Hepatocyte (in vitro differentiated cells): ENCODE measurements around the gene TMEM184B. TPM values are rescaled to one million over a fixed set of nuclear protein-coding genes. Genes with fewer than 3 reads are reported as not detected.
A peak's percentile ranks its signal among the peaks of the same experiment; 100 is the strongest.

ENCODE experiments used
- DNase-seq: peaks from one replicate; pipeline ENCODE4 v3.0.0-alpha.2; 2016; ENCODE audit warnings: low spot score
- H2AFZ ChIP-seq: fragments of 200-600 bp; sonication (generic); 2 replicates; pipeline ENCODE4 v1.6.0; 2016; ENCODE audit warnings: antibody characterized with exemption, mild to moderate bottlenecking
- H3K27ac ChIP-seq: fragments of 200-600 bp; sonication (generic); 2 replicates; pipeline ENCODE4 v1.5.1; 2016; ENCODE audit warnings: mild to moderate bottlenecking
- H3K27me3 ChIP-seq: fragments of 200-600 bp; sonication (generic); 2 replicates; pipeline ENCODE4 v1.6.1; 2016
- H3K36me3 ChIP-seq: fragments of 200-600 bp; sonication (generic); replicated peaks from 2 replicates; pipeline ENCODE4 v1.5.1; 2016; ENCODE audit warnings: low read depth; ENCODE audit not compliant: insufficient read depth
- H3K4me1 ChIP-seq: fragments of 200-600 bp; sonication (generic); 2 replicates; pipeline ENCODE4 v1.5.1; 2016; ENCODE audit warnings: mild to moderate bottlenecking, moderate library complexity; ENCODE audit not compliant: insufficient read depth
- H3K4me2 ChIP-seq: fragments of 200-600 bp; sonication (generic); 2 replicates; pipeline ENCODE4 v1.6.0; 2016
- H3K4me3 ChIP-seq: fragments of 200-600 bp; sonication (generic); 2 replicates; pipeline ENCODE4 v1.5.1; 2016; ENCODE audit warnings: mild to moderate bottlenecking
- H3K79me2 ChIP-seq: fragments of 200-600 bp; sonication (generic); 2 replicates; pipeline ENCODE4 v1.6.0; 2017; ENCODE audit warnings: mild to moderate bottlenecking
- H3K9me2 ChIP-seq: fragments of 200-600 bp; sonication (generic); replicated peaks from 2 replicates; pipeline ENCODE4 v1.6.0; 2017; ENCODE audit warnings: mild to moderate bottlenecking; ENCODE audit not compliant: insufficient read depth
- H3K9me3 ChIP-seq: fragments of 200-600 bp; sonication (generic); 2 replicates; pipeline ENCODE4 v1.5.1; 2016; ENCODE audit warnings: low read depth, mild to moderate bottlenecking
- H4K20me1 ChIP-seq: fragments of 200-600 bp; sonication (generic); 2 replicates; pipeline ENCODE4 v1.6.0; 2016; ENCODE audit warnings: mild to moderate bottlenecking; ENCODE audit not compliant: insufficient read depth, poor library complexity, severe bottlenecking
- CTCF ChIP-seq: fragments of 200-600 bp; sonication (generic); IDR thresholded peaks from 2 replicates; pipeline ENCODE4 v1.5.1; 2016; ENCODE audit warnings: antibody characterized with exemption, mild to moderate bottlenecking; ENCODE audit not compliant: poor library complexity
- EZH2 ChIP-seq: fragments of 200-600 bp; sonication (generic); IDR thresholded peaks from 2 replicates; pipeline ENCODE4 v1.6.1; 2016; ENCODE audit warnings: antibody characterized with exemption, mild to moderate bottlenecking, borderline replicate concordance
- EZH2phosphoT487 ChIP-seq: fragments of 200-600 bp; sonication (generic); IDR thresholded peaks from one replicate; pipeline ENCODE4 v1.6.1; 2018; ENCODE audit warnings: antibody characterized with exemption, mild to moderate bottlenecking, low read depth, moderate library complexity; ENCODE audit not compliant: unreplicated experiment, severe bottlenecking
- WGBS: methylation state at CpG from one replicate; pipeline ENCODE4 v1.1.6; 2016; ENCODE audit warnings: low lambda C conversion rate; ENCODE audit errors: missing lambda C conversion rate; 5-methylcytosine and 5-hydroxymethylcytosine counted together
- polyA plus RNA-seq: library from polyadenylated mRNA; unstranded; fragments of >200 nt; fragmentation: Nextera tagmentation; extraction: Ambion mirVana; gene quantifications from 2 replicates; pipeline ENCODE4 v1.2.1, GENCODE V29; 2016
- total RNA-seq: library from RNA; depleted of rRNA; stranded (reverse); fragments of >200 nt; gene quantifications from 2 replicates; pipeline ENCODE4 v1.2.3, GENCODE V29; 2014

TMEM184B gene
- total and polyA plus RNA-seq, 2 experiments from 2014 or later, result 58.2 to 102 TPM

- Histone ChIP-seq H3K79me2 (peaks cover 61% of the 10 kb centered on the region), H2AFZ (no peak overlapping the region), H3K9me3 (no peaks in the 10 kb centered on the region), H3K9me2 (no peaks in the 10 kb centered on the region), H3K27me3 (no peaks in the 10 kb centered on the region), H3K27ac (peak overlapping the region; percentile 44), H3K4me1 (no peaks in the 10 kb centered on the region), H3K4me3 (no peak overlapping the region), H4K20me1 (peaks cover 46% of the 10 kb centered on the region), H3K4me2 (peak overlapping the region; percentile 44), H3K36me3 (no peaks in the 10 kb centered on the region)
- TF ChIP-seq EZH2phosphoT487 (no peak), EZH2 (no peak), CTCF (no peak)
- DNase-seq, result no peak
- 90% methylated on average over 7 of the region's 7 CpGs for WGBS
Observed at GRCh38 chr22:38204784-38205183, 68.0 kb downstream of the TMEM184B start.

- H3K4me2 ChIP-seq, result peak overlapping the region; percentile 96
- peaks cover 46% of the 10 kb centered on the region for H4K20me1 ChIP-seq
- no peaks in the 10 kb centered on the region for H3K36me3 ChIP-seq
- H3K27me3 ChIP-seq, result no peaks in the 10 kb centered on the region
- H3K27ac ChIP-seq, result peak overlapping the region; percentile 98
- H3K79me2 ChIP-seq, result peaks cover 56% of the 10 kb centered on the region
- H3K9me3 ChIP-seq, result no peaks in the 10 kb centered on the region
- TF ChIP-seq CTCF, result no peak
- no peak for TF ChIP-seq EZH2phosphoT487
- no peak for TF ChIP-seq EZH2
- no peak overlapping the region for H2AFZ ChIP-seq
- no peaks in the 10 kb centered on the region for H3K4me1 ChIP-seq
- H3K4me3 ChIP-seq, result peak overlapping the region; percentile 66
- no peaks in the 10 kb centered on the region for H3K9me2 ChIP-seq
- 98% methylated on average over 3 of the region's 3 CpGs for WGBS
- no peak for DNase-seq
Observed at GRCh38 chr22:38203855-38204514, 68.8 kb downstream of the TMEM184B start.

GRCh38 chr22:38203090-38203810 is 69.6 kb downstream of the TMEM184B start:
- no peaks in the 10 kb centered on the region for H3K36me3 ChIP-seq
- TF ChIP-seq EZH2 (no peak), EZH2phosphoT487 (no peak), CTCF (no peak)
- no peaks in the 10 kb centered on the region for H3K4me1 ChIP-seq
- H3K27ac ChIP-seq, result peak overlapping the region; percentile 98
- no peaks in the 10 kb centered on the region for H3K27me3 ChIP-seq
- no peaks in the 10 kb centered on the region for H3K9me2 ChIP-seq
- H2AFZ ChIP-seq, result no peak overlapping the region
- H3K4me3 ChIP-seq, result peak overlapping the region; percentile 66
- peaks cover 40% of the 10 kb centered on the region for H4K20me1 ChIP-seq
- DNase-seq, result peak; percentile 75
- peaks cover 49% of the 10 kb centered on the region for H3K79me2 ChIP-seq
- WGBS, result 9% methylated on average over 19 of the region's 19 CpGs
- H3K4me2 ChIP-seq, result peak overlapping the region; percentile 96
- H3K9me3 ChIP-seq, result no peaks in the 10 kb centered on the region
